Lower leg skin (tissue), 3 donors: ENCODE measurements around the gene PITPNC1.

Experiments
- POLR2A ChIP-seq, 2 donors: fragments of 450-650 bp; IDR thresholded peaks; one replicate each; pipeline ENCODE4 v1.6.1; 2016 to 2017; ENCODE audit warnings: antibody characterized with exemption in 2 of 2, mild to moderate bottlenecking in 1 of 2, moderate library complexity in 1 of 2
- TF ChIP-seq, protein P1 (sequence below), 3 donors: fragments of 450-650 bp; IDR thresholded peaks; one replicate each; pipeline ENCODE4 v1.5.1; 2016; ENCODE audit warnings: antibody characterized with exemption in 3 of 3, mild to moderate bottlenecking in 3 of 3, moderate library complexity in 2 of 3

DNA sequence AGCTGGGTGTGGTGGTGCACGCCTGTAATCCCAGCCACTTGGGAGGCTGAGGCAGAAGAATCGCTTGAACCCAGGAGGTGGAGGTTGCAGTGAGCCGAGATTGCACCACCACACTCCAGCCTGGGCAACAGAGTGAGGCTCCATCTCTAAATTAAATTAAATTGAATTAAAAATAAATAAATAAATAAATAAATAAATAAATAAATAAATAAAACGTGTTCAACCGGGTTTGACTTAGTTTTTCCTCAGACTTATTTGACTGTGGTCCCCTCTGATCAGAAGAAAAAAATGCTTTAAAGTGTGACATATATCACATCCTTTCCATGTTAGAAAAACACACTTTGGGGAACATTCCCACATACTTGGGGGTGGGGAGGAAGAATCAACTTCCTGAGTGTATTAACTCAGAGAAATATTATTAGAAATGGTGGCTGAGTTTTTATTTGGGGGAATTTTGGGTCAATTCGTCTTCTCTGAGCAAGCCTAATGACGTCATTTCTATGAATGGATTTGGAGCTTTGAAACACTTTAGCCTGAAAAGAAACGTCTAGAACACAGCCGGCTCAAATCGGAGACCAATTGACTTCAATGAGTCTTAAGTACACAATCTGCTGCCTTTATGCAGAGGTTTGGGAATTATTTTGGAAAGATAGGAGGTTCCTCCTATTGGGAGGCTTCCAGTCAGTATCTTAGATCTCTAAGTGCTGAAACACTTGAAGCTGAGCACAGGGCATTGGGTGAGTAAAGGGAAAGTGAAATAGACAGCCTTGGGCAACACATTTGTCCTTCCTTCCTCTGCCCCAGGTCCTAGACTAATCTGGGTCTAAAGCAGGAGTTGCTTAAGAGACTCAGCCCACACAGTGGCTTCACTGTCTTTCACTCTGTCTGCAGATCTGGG lies 132.6 kb downstream of the PITPNC1 start:
- TF ChIP-seq, protein P1, sequence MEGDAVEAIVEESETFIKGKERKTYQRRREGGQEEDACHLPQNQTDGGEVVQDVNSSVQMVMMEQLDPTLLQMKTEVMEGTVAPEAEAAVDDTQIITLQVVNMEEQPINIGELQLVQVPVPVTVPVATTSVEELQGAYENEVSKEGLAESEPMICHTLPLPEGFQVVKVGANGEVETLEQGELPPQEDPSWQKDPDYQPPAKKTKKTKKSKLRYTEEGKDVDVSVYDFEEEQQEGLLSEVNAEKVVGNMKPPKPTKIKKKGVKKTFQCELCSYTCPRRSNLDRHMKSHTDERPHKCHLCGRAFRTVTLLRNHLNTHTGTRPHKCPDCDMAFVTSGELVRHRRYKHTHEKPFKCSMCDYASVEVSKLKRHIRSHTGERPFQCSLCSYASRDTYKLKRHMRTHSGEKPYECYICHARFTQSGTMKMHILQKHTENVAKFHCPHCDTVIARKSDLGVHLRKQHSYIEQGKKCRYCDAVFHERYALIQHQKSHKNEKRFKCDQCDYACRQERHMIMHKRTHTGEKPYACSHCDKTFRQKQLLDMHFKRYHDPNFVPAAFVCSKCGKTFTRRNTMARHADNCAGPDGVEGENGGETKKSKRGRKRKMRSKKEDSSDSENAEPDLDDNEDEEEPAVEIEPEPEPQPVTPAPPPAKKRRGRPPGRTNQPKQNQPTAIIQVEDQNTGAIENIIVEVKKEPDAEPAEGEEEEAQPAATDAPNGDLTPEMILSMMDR (IDR thresholded peaks at IDR 0.05), result no peak
- no peak for TF ChIP-seq POLR2A (IDR thresholded peaks at IDR 0.05)
